Panc1 (cell line): ENCODE results near the gene ENTPD7. TPM values are rescaled to one million over a fixed set of nuclear protein-coding genes. Genes with fewer than 3 reads are reported as not detected.
A peak's percentile ranks its signal among the peaks of the same experiment; 100 is the strongest.

Experiments used
- ATAC-seq: fragments of 200-7000 bp; cut with Tn5 transposase; 2 replicates; pipeline ENCODE4 v1.9.1; 2020; ENCODE audit warnings: mild to moderate bottlenecking, moderate library complexity
- BruUV-seq: library from RNA; stranded (reverse); fragments of 400-500 nt; replicated peaks from 2 replicates; lab custom pipeline; 2021; lab: Mats Ljungman, UMichigan
- CTCF ChIA-PET: fragments of 300-600 bp; sonication (Branson Sonifier 250); formaldehyde crosslinking; loops from one replicate; lab custom pipeline; 2022; ENCODE audit warnings: antibody characterized with exemption; lab: Charles Lee
- POLR2A ChIA-PET: fragments of 300-600 bp; sonication (Branson Sonifier 250); formaldehyde crosslinking; loops from one replicate; lab custom pipeline; 2022; ENCODE audit warnings: antibody characterized with exemption; lab: Charles Lee
- DNase-seq: peaks from one replicate; pipeline ENCODE4 v3.0.0-alpha.2; 2010; ENCODE audit warnings: low read depth, low spot score
- H3K27ac ChIP-seq: 2 replicates; pipeline ENCODE4 v1.5.1; 2011; ENCODE audit warnings: mild to moderate bottlenecking, low read length, inconsistent platforms
- H3K27me3 ChIP-seq: fragments of 200-500 bp; sonication (Bioruptor generic); 2 replicates; pipeline ENCODE4 v1.6.0; 2014; ENCODE audit warnings: low read length, inconsistent platforms; ENCODE audit not compliant: control insufficient read depth, insufficient read depth
- H3K36me3 ChIP-seq: fragments of 200-500 bp; sonication (Bioruptor generic); 2 replicates; pipeline ENCODE4 v1.5.1; 2014; ENCODE audit warnings: inconsistent platforms, mild to moderate bottlenecking, low read length, moderate library complexity; ENCODE audit not compliant: control insufficient read depth, insufficient read depth
- H3K4me1 ChIP-seq: 2 replicates; pipeline ENCODE4 v1.5.1; 2011; ENCODE audit warnings: inconsistent platforms, mild to moderate bottlenecking, low read length, moderate library complexity; ENCODE audit not compliant: control insufficient read depth, insufficient read depth
- H3K4me3 ChIP-seq, 2 experiments: 2 replicates each; pipeline ENCODE4 v1.5.1; 2011 to 2012; ENCODE audit warnings: low read depth in 2 of 2, low read length in 2 of 2, mild to moderate bottlenecking in 2 of 2, inconsistent platforms in 1 of 2, moderate library complexity in 1 of 2
- H3K9me3 ChIP-seq: fragments of 200-500 bp; sonication (Bioruptor generic); 2 replicates; pipeline ENCODE4 v1.5.1; 2014; ENCODE audit warnings: low read depth, mild to moderate bottlenecking, inconsistent platforms, low read length, moderate library complexity; ENCODE audit not compliant: control insufficient read depth, insufficient read depth
- POLR2AphosphoS5 ChIP-seq: IDR thresholded peaks from 2 replicates; pipeline ENCODE4 v1.6.1; 2012; ENCODE audit warnings: mild to moderate bottlenecking, low read depth, low read length, moderate library complexity
- SIN3A ChIP-seq: IDR thresholded peaks from 2 replicates; pipeline ENCODE4 v1.6.1; 2012; ENCODE audit warnings: low read depth, mild to moderate bottlenecking, low read length, moderate library complexity, borderline replicate concordance; ENCODE audit not compliant: insufficient read depth
- TCF7L2 ChIP-seq: IDR thresholded peaks from 2 replicates; pipeline ENCODE4 v1.6.1; 2011; ENCODE audit warnings: mild to moderate bottlenecking, low read depth, low read length, inconsistent platforms
- in situ Hi-C: cut with HindIII; loops from 2 replicates; pipeline ENCODE4 v1.10.0; 2016; ENCODE audit warnings: low sequenced_read_pairs, low pct_unique_long_range_greater_than_20kb
- intact Hi-C: fragments of 100-400 bp; cut with micrococcal nuclease; formaldehyde crosslinking; loops from one replicate; pipeline ENCODE4 v1.10.0; 2022; ENCODE audit not compliant: unreplicated experiment
- total RNA-seq: library from RNA; stranded (reverse); gene quantifications from one replicate; pipeline ENCODE4 v1.2.1, GENCODE V29; 2021; ENCODE audit not compliant: unreplicated experiment
- TF ChIP-seq, protein P1 (sequence below), 2 experiments: IDR thresholded peaks; 2 replicates each; pipeline ENCODE4 v1.6.1; 2011 to 2012; ENCODE audit warnings: low read depth in 2 of 2, control low read depth in 1 of 2, low read length in 1 of 2, mild to moderate bottlenecking in 1 of 2, moderate library complexity in 1 of 2; ENCODE audit not compliant: insufficient read depth in 1 of 2
- TF ChIP-seq, protein P2 (sequence below): fragments of 450-650 bp; IDR thresholded peaks from 2 replicates; pipeline ENCODE4 v1.5.1; 2017; ENCODE audit warnings: mild to moderate bottlenecking

ENTPD7 gene
- total RNA-seq, 1 experiment from 2014 or later: 15.9 TPM

DNA sequence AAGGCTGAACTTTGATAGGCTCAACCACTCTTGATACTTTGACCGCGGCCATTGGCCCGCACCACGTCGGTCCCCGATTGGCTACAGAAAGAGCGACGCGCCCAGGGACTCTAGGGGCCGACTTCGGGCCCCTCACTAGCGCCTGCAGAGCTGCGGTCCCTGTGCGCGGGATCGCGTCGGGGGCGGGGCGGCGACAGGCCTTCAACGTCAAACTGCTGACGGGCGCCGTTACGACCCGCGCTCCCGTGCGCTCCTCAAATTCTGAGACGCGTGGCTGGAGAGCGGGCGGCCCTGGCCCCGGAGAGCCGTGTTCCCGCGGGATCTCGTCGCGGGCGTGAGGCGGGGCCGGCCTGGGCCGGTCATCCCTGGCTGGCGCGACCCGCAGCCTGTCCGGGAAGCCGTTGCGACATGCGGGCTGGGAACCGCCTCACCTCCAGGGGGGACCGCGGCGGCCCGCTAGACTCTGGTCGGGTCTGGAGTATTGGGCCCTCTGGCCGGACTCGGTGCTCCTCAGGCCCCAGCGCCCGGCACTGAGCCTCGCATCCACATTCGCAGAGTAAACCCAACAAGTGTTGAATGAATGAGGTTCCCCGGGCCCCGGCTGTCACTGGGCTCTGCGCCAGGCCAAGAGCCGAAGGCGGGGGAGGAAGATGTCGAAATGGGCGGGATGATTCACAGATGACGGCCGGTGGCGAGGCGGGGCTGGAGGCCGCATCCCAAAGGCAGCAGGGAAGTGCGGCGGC, 38.4 kb upstream of the ENTPD7 start:
- DNase-seq: peak; percentile 74
- in situ Hi-C loops: no loop called here

DNA sequence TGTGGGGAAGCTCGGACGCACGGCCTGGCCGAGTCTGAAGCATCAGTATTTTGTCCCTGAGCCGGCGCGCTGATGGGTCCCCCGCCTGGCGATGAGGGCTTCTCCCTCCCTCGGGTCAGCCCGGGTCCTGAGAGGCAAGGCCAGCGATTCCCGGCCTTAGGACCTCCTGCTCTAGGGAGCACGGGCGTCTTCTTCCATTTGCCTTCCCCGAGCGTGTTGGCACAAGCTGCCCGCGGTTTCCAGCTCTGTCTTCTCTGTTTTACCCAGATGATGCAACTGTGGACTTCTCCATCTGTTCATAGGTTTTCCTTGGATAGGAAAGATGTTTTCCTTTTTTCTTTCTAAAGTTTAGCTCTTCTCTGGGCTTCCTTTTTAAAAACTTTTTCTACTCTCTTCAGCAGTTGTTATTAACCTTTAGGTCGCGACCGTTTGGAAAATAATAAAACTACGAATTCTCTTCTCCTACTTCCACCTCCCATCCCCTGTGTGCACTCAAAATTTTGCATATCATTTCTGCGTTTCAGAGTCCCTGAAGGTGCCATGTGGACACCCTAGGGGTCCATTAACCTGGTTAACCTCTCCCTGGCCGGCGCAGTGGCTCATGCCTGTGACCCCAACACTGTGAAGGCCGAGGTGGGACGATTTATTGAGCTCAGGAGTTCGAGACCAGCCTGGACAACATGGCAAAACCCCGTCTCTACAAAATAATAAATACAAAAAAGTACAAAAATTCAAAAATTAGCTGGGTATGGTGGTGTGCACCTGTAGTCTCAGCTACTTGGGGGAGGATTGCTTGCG, 37.7 kb upstream of the ENTPD7 start:
- no peak for TF ChIP-seq SIN3A
- TF ChIP-seq, protein P1, sequence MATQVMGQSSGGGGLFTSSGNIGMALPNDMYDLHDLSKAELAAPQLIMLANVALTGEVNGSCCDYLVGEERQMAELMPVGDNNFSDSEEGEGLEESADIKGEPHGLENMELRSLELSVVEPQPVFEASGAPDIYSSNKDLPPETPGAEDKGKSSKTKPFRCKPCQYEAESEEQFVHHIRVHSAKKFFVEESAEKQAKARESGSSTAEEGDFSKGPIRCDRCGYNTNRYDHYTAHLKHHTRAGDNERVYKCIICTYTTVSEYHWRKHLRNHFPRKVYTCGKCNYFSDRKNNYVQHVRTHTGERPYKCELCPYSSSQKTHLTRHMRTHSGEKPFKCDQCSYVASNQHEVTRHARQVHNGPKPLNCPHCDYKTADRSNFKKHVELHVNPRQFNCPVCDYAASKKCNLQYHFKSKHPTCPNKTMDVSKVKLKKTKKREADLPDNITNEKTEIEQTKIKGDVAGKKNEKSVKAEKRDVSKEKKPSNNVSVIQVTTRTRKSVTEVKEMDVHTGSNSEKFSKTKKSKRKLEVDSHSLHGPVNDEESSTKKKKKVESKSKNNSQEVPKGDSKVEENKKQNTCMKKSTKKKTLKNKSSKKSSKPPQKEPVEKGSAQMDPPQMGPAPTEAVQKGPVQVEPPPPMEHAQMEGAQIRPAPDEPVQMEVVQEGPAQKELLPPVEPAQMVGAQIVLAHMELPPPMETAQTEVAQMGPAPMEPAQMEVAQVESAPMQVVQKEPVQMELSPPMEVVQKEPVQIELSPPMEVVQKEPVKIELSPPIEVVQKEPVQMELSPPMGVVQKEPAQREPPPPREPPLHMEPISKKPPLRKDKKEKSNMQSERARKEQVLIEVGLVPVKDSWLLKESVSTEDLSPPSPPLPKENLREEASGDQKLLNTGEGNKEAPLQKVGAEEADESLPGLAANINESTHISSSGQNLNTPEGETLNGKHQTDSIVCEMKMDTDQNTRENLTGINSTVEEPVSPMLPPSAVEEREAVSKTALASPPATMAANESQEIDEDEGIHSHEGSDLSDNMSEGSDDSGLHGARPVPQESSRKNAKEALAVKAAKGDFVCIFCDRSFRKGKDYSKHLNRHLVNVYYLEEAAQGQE (IDR thresholded peaks at IDR 0.05; ENCODE audit: insufficient read depth in 1 of 2, low read depth in 2 of 2, low read length in 1 of 2): no peak
- TF ChIP-seq, protein P2, sequence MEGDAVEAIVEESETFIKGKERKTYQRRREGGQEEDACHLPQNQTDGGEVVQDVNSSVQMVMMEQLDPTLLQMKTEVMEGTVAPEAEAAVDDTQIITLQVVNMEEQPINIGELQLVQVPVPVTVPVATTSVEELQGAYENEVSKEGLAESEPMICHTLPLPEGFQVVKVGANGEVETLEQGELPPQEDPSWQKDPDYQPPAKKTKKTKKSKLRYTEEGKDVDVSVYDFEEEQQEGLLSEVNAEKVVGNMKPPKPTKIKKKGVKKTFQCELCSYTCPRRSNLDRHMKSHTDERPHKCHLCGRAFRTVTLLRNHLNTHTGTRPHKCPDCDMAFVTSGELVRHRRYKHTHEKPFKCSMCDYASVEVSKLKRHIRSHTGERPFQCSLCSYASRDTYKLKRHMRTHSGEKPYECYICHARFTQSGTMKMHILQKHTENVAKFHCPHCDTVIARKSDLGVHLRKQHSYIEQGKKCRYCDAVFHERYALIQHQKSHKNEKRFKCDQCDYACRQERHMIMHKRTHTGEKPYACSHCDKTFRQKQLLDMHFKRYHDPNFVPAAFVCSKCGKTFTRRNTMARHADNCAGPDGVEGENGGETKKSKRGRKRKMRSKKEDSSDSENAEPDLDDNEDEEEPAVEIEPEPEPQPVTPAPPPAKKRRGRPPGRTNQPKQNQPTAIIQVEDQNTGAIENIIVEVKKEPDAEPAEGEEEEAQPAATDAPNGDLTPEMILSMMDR: no peak
- peaks cover 26% of the 10 kb centered on the region for H3K4me1 ChIP-seq
- ATAC-seq (peak; percentile 5; the same call in 1 of the 2 replicates), DNase-seq (no peak)
- TSS peak; percentile 94 for BruUV-seq
- H3K4me3 ChIP-seq: peak overlapping the region; percentile 57 to 68
- POLR2A ChIA-PET: interaction anchor here (0.6 kb wide), 2 partner anchors 37 to 101 kb away, joined by 3 to 4 read pairs; partner anchors contain the start of gene ENTPD7
- H3K27me3 ChIP-seq: no peaks in the 10 kb centered on the region
- peak overlapping the region; percentile 94 for H3K27ac ChIP-seq
- intact Hi-C loops: no loop called here
- peaks cover 8% of the 10 kb centered on the region; the same call in 1 of the 2 replicates for H3K36me3 ChIP-seq
- in situ Hi-C loops: no loop called here
- no peaks in the 10 kb centered on the region for H3K9me3 ChIP-seq
- CTCF ChIA-PET: no interaction called here

More for the DNA sequence above, 38.4 kb upstream of the ENTPD7 start:
- intact Hi-C loops: no loop called here
- Histone ChIP-seq H3K36me3 (peaks cover 8% of the 10 kb centered on the region; the same call in 1 of the 2 replicates), H3K27ac (peak overlapping the region; percentile 94), H3K4me1 (peaks cover 26% of the 10 kb centered on the region), H3K9me3 (no peaks in the 10 kb centered on the region), H3K4me3 (peak overlapping the region; percentile 57 to 68), H3K27me3 (no peaks in the 10 kb centered on the region)
- POLR2A ChIA-PET: interaction anchor here (0.6 to 1.5 kb wide), 2 partner anchors 189 to 346 kb away, joined by 3 to 4 read pairs; no protein-coding TSS in a partner anchor
- peak; percentile 95 for ATAC-seq
- TF ChIP-seq, protein P2: no peak
- TF ChIP-seq, protein P1 (IDR thresholded peaks at IDR 0.05; ENCODE audit: insufficient read depth in 1 of 2, low read depth in 2 of 2, low read length in 1 of 2): peak in 1 of 2 experiments; percentile 22; a peak in 2 of 4 replicates
- TF ChIP-seq SIN3A: peak; percentile 51; the same call in 1 of the 2 replicates
- peak; percentile 82 for TF ChIP-seq POLR2AphosphoS5
- TF ChIP-seq TCF7L2: no peak; the same call in none of the 2 replicates
- no TSS peak for BruUV-seq
- CTCF ChIA-PET: interaction anchor here (0.6 kb wide), 2 partner anchors 61 to 91 kb away, joined by 3 to 4 read pairs; no protein-coding TSS in a partner anchor
